Measurements from ENCODE around the gene RAB21. TPM values are rescaled to one million over a fixed set of nuclear protein-coding genes. Genes with fewer than 3 reads are reported as not detected.

Gene RAB21
- total and polyA plus RNA-seq, 10 donors, result 5.7 to 75.4 (median 27.9) TPM

GRCh38 chr12:71763677-71764379 lies 9.2 kb downstream of the RAB21 start:
- Histone ChIP-seq H3K27me3 (replicated peaks in 1 of 7) (no peaks in the 10 kb centered on the region), H3K36me3 (peaks cover 3 to 39% (median 10%) of the 10 kb centered on the region in 6 donors), H3K4me3 (no peak overlapping the region), H3K27ac (no peak overlapping the region), H3K4me1 (peaks cover 0 to 57% (median 25%) of the 10 kb centered on the region in 6 donors), H3K9me3 (peaks cover 15 to 64% (median 48%) of the 10 kb centered on the region in 8 donors)
- TF ChIP-seq POLR2A (IDR thresholded peaks at IDR 0.05), result no peak
- no peak for TF ChIP-seq CTCF (IDR thresholded peaks at IDR 0.05 in 8 of 11, conservative IDR thresholded peaks at IDR 0.05 in 3 of 11)
- no peak for TF ChIP-seq POLR2AphosphoS5 (IDR thresholded peaks at IDR 0.05)
- intact Hi-C loops (cut with DNase I; ENCODE audit: low total_unique reads), result no loop called here
- 85 to 93% (median 91%) methylated on average over 4 of the region's 4 CpGs for WGBS, 5 donors
- DNase-seq, result no peak

GRCh38 chr12:71764587-71765321 lies 10.1 kb downstream of the RAB21 start:
- 91 to 95% (median 94%) methylated on average over 6 of the region's 6 CpGs for WGBS, 5 donors

GRCh38 chr12:71766202-71766601 lies 11.5 kb downstream of the RAB21 start:
- Histone ChIP-seq H3K4me1 (peaks cover 0 to 69% (median 32%) of the 10 kb centered on the region in 6 donors), H3K36me3 (peaks cover 0 to 29% (median 11%) of the 10 kb centered on the region in 6 donors), H3K9me3 (peaks cover 0 to 40% (median 24%) of the 10 kb centered on the region in 8 donors), H3K27me3 (replicated peaks in 1 of 7) (no peaks in the 10 kb centered on the region), H3K27ac (no peak overlapping the region), H3K4me3 (no peak overlapping the region)
- intact Hi-C loops (cut with DNase I; ENCODE audit: low total_unique reads), result no loop called here
- no peak for DNase-seq
- TF ChIP-seq POLR2AphosphoS5 (IDR thresholded peaks at IDR 0.05) (no peak), CTCF (IDR thresholded peaks at IDR 0.05 in 8 of 11, conservative IDR thresholded peaks at IDR 0.05 in 3 of 11) (no peak), POLR2A (IDR thresholded peaks at IDR 0.05) (no peak)
- 80 to 90% (median 87%) methylated on average over 2 of the region's 2 CpGs for WGBS, 5 donors

More at GRCh38 chr12:71764587-71765321, 10.1 kb downstream of the RAB21 start:
- Histone ChIP-seq H3K4me1 (peaks cover 0 to 61% (median 30%) of the 10 kb centered on the region in 6 donors), H3K9me3 (peaks cover 7 to 55% (median 39%) of the 10 kb centered on the region in 8 donors), H3K36me3 (peaks cover 0 to 30% (median 2%) of the 10 kb centered on the region in 6 donors), H3K4me3 (no peak overlapping the region), H3K27me3 (replicated peaks in 1 of 7) (no peaks in the 10 kb centered on the region), H3K27ac (no peak overlapping the region)
- TF ChIP-seq POLR2AphosphoS5 (IDR thresholded peaks at IDR 0.05), result no peak
- no peak for TF ChIP-seq CTCF (IDR thresholded peaks at IDR 0.05 in 8 of 11, conservative IDR thresholded peaks at IDR 0.05 in 3 of 11)
- TF ChIP-seq POLR2A (IDR thresholded peaks at IDR 0.05), result no peak
- intact Hi-C loops (cut with DNase I; ENCODE audit: low total_unique reads), result no loop called here
- no peak for DNase-seq

GRCh38 chr12:71767183-71767582 lies 12.5 kb downstream of the RAB21 start:
- 83 to 91% (median 90%) methylated on average over 5 of the region's 5 CpGs for WGBS, 5 donors
- Histone ChIP-seq H3K27me3 (replicated peaks in 1 of 7) (no peaks in the 10 kb centered on the region), H3K4me1 (peaks cover 0 to 78% (median 32%) of the 10 kb centered on the region in 6 donors), H3K9me3 (peaks cover 0 to 31% (median 15%) of the 10 kb centered on the region in 8 donors), H3K4me3 (no peak overlapping the region), H3K36me3 (peaks cover 0 to 33% (median 19%) of the 10 kb centered on the region in 6 donors), H3K27ac (no peak overlapping the region)
- intact Hi-C loops (cut with DNase I; ENCODE audit: low total_unique reads), result no loop called here
- no peak for DNase-seq
- TF ChIP-seq POLR2AphosphoS5 (IDR thresholded peaks at IDR 0.05) (no peak), POLR2A (IDR thresholded peaks at IDR 0.05) (no peak), CTCF (IDR thresholded peaks at IDR 0.05 in 8 of 11, conservative IDR thresholded peaks at IDR 0.05 in 3 of 11) (no peak)
